ENCODE data around the gene C19orf53. TPM values are rescaled to one million over a fixed set of nuclear protein-coding genes. Genes with fewer than 3 reads are reported as not detected.

C19orf53 gene
- total RNA-seq, 4 donors from 2014 or later, result 20.5 to 233 (median 77.3) TPM

- Histone ChIP-seq H3K4me3 (no peak overlapping the region), H3K4me1 (no peaks in the 10 kb centered on the region), H3K27ac (no peak overlapping the region), H3K27me3 (no peaks in the 10 kb centered on the region), H3K36me3 (no peaks in the 10 kb centered on the region), H3K9me3 (no peaks in the 10 kb centered on the region)
- intact Hi-C loops (cut with DNase I; ENCODE audit: low total_unique reads), result no loop called here
- no peak for DNase-seq
- TF ChIP-seq POLR2A (IDR thresholded peaks at IDR 0.05) (no peak), CTCF (IDR thresholded peaks at IDR 0.05) (no peak)
Observed at GRCh38 chr19:13814550-13814949, 40.3 kb downstream of the C19orf53 start.

GRCh38 chr19:13817018-13817614, 42.9 kb downstream of the C19orf53 start:
- intact Hi-C loops (cut with DNase I; ENCODE audit: low total_unique reads), result no loop called here
- Histone ChIP-seq H3K9me3 (no peaks in the 10 kb centered on the region), H3K4me3 (no peak overlapping the region), H3K27ac (no peak overlapping the region), H3K27me3 (no peaks in the 10 kb centered on the region), H3K36me3 (no peaks in the 10 kb centered on the region), H3K4me1 (no peaks in the 10 kb centered on the region)
- no peak for DNase-seq
- TF ChIP-seq CTCF (IDR thresholded peaks at IDR 0.05) (no peak), POLR2A (IDR thresholded peaks at IDR 0.05) (no peak)

GRCh38 chr19:13817615-13818371, 43.5 kb downstream of the C19orf53 start:
- Histone ChIP-seq H3K9me3 (no peaks in the 10 kb centered on the region), H3K27me3 (no peaks in the 10 kb centered on the region), H3K36me3 (no peaks in the 10 kb centered on the region), H3K4me3 (no peak overlapping the region), H3K4me1 (no peaks in the 10 kb centered on the region), H3K27ac (no peak overlapping the region)
- intact Hi-C loops (cut with DNase I; ENCODE audit: low total_unique reads), result no loop called here
- no peak for DNase-seq
- TF ChIP-seq CTCF (IDR thresholded peaks at IDR 0.05) (no peak), POLR2A (IDR thresholded peaks at IDR 0.05) (no peak)

- DNase-seq, result no peak
- Histone ChIP-seq H3K4me3 (no peak overlapping the region), H3K36me3 (no peaks in the 10 kb centered on the region), H3K27me3 (no peaks in the 10 kb centered on the region), H3K27ac (no peak overlapping the region), H3K9me3 (no peaks in the 10 kb centered on the region), H3K4me1 (no peaks in the 10 kb centered on the region)
- intact Hi-C loops (cut with DNase I; ENCODE audit: low total_unique reads), result no loop called here
- TF ChIP-seq POLR2A (IDR thresholded peaks at IDR 0.05), result no peak
- TF ChIP-seq CTCF (IDR thresholded peaks at IDR 0.05), result no peak
Observed at GRCh38 chr19:13819238-13819637, 45.0 kb downstream of the C19orf53 start.

- DNase-seq, result no peak
- intact Hi-C loops (cut with DNase I; ENCODE audit: low total_unique reads), result no loop called here
- H3K36me3 ChIP-seq, result no peaks in the 10 kb centered on the region
- TF ChIP-seq CTCF (IDR thresholded peaks at IDR 0.05) (no peak), POLR2A (IDR thresholded peaks at IDR 0.05) (no peak)
- H3K27ac ChIP-seq, result peak overlapping the region in 1 of 2 donors; percentile 49
- no peaks in the 10 kb centered on the region for H3K4me1 ChIP-seq
- no peak overlapping the region for H3K4me3 ChIP-seq
- no peaks in the 10 kb centered on the region for H3K9me3 ChIP-seq
- H3K27me3 ChIP-seq, result no peaks in the 10 kb centered on the region
Observed at GRCh38 chr19:13821292-13821691, 47.0 kb downstream of the C19orf53 start.
